Stimulated activated CD4-positive, alpha-beta T cell treated with anti-CD3 and anti-CD28 coated beads, Interleukin-4, amount 100 ng/mL, for 1 hour (primary cell): ENCODE measurements around the gene ZFP69B.
"Not testable (repeated sequence)": the region's sequence is repeated elsewhere in the genome, so short reads cannot be mapped to it uniquely, and the experiment has no call there.

ENCODE experiments used
- DNase-seq: peaks from one replicate; pipeline ENCODE4 v3.0.0-alpha.2; 2020

ZFP69B gene

GRCh38 chr1:40438391-40439015 is 11.8 kb upstream of the ZFP69B start:
- DNase-seq, result no peak

GRCh38 chr1:40439247-40439646 is 11.0 kb upstream of the ZFP69B start:
- no peak for DNase-seq

GRCh38 chr1:40450495-40451237 is 390 bp downstream of the ZFP69B start:
- peak; percentile 82 for DNase-seq

GRCh38 chr1:40451238-40451585 is 936 bp downstream of the ZFP69B start:
- no peak for DNase-seq

- DNase-seq, result no peak
These were observed 4.6 kb downstream of the ZFP69B start for GRCh38 chr1:40454873-40455272.

- no peak for DNase-seq
These were observed 12.8 kb downstream of the ZFP69B start for GRCh38 chr1:40462956-40463590.

GRCh38 chr1:40469327-40469726 is 19.1 kb downstream of the ZFP69B start:
- no peak for DNase-seq

- DNase-seq, result no peak
These were observed 25.0 kb downstream of the ZFP69B start for GRCh38 chr1:40475268-40475667.

- DNase-seq, result peak; percentile 75
These were observed 26.8 kb downstream of the ZFP69B start, which contains the start of gene ZFP69 for GRCh38 chr1:40476924-40477677. Gene ZFP69 (plus strand): TSS chr1:40477290. CDS start chr1:40479362, 2,072 bp downstream.

- DNase-seq, result peak; percentile 21
These were observed 27.4 kb downstream of the ZFP69B start for GRCh38 chr1:40477678-40478053.

GRCh38 chr1:40478276-40478675 is 28.0 kb downstream of the ZFP69B start:
- no peak for DNase-seq

- DNase-seq, result no peak
These were observed 28.9 kb downstream of the ZFP69B start for GRCh38 chr1:40479156-40479555.

GRCh38 chr1:40495315-40495903 is 45.1 kb downstream of the ZFP69B start:
- no peak for DNase-seq

- DNase-seq, result not testable (repeated sequence)
These were observed 52.4 kb downstream of the ZFP69B start for GRCh38 chr1:40502651-40503050.

GRCh38 chr1:40507973-40508372 is 57.7 kb downstream of the ZFP69B start:
- DNase-seq, result no peak

GRCh38 chr1:40508375-40509341 is 58.4 kb downstream of the ZFP69B start, which contains the start of gene EXO5:
Gene EXO5 (plus strand): TSS chr1:40508767. CDS start chr1:40514545, 5,778 bp downstream.
- peak; percentile 87 for DNase-seq
